GM21576 (cell line): Measurements from ENCODE around the gene WRAP73.

ENCODE experiments used
- ATAC-seq: cut with Tn5 transposase; IDR thresholded peaks from one replicate; pipeline ENCODE4 v1.9.1; 2021; ENCODE audit warnings: mild to moderate bottlenecking, moderate library complexity; ENCODE audit not compliant: unreplicated experiment

Gene WRAP73

GRCh38 chr1:3650248-3651025 lies 534 bp upstream of the WRAP73 start:
- no peak for ATAC-seq

GRCh38 chr1:3646596-3646995 lies 3.3 kb downstream of the WRAP73 start:
- no peak for ATAC-seq

GRCh38 chr1:3645666-3646355 lies 4.1 kb downstream of the WRAP73 start:
- ATAC-seq: no peak

GRCh38 chr1:3645247-3645646 lies 4.7 kb downstream of the WRAP73 start:
- no peak for ATAC-seq

GRCh38 chr1:3644273-3644672 lies 5.6 kb downstream of the WRAP73 start:
- ATAC-seq: no peak

- no peak for ATAC-seq
These were observed 6.8 kb downstream of the WRAP73 start for GRCh38 chr1:3642919-3643675.

- no peak for ATAC-seq
These were observed 8.1 kb downstream of the WRAP73 start for GRCh38 chr1:3641816-3642215.

- ATAC-seq: no peak
These were observed 8.7 kb downstream of the WRAP73 start for GRCh38 chr1:3641046-3641760.

- ATAC-seq: no peak
These were observed 9.6 kb downstream of the WRAP73 start for GRCh38 chr1:3640121-3640837.

- ATAC-seq: no peak
These were observed 10.4 kb downstream of the WRAP73 start for GRCh38 chr1:3639397-3639911.

- ATAC-seq: no peak
These were observed 11.2 kb downstream of the WRAP73 start for GRCh38 chr1:3638676-3639075.

GRCh38 chr1:3638027-3638426 lies 11.9 kb downstream of the WRAP73 start:
- ATAC-seq: no peak

GRCh38 chr1:3636531-3636930 lies 13.4 kb downstream of the WRAP73 start:
- no peak for ATAC-seq

GRCh38 chr1:3636080-3636479 lies 13.8 kb downstream of the WRAP73 start:
- no peak for ATAC-seq

GRCh38 chr1:3634059-3634800 lies 15.7 kb downstream of the WRAP73 start:
- ATAC-seq: no peak

GRCh38 chr1:3633344-3634058 lies 16.4 kb downstream of the WRAP73 start:
- no peak for ATAC-seq

- no peak for ATAC-seq
These were observed 17.1 kb downstream of the WRAP73 start for GRCh38 chr1:3632716-3633343.

- no peak for ATAC-seq
These were observed 17.6 kb downstream of the WRAP73 start for GRCh38 chr1:3632298-3632697.
